DOHH2 (cell line): ENCODE measurements around the gene C7orf57.

Source experiments
- H3F3A ChIP-seq: fragments of 200-600 bp; sonication (generic), shearing (Covaris generic); 2 replicates; pipeline ENCODE4 v1.6.0; 2016; ENCODE audit warnings: antibody characterized with exemption, mild to moderate bottlenecking; ENCODE audit not compliant: control insufficient read depth, insufficient read depth
- H3K27ac ChIP-seq: fragments of 200-600 bp; sonication (generic); 2 replicates; pipeline ENCODE4 v1.5.1; 2014; ENCODE audit warnings: low read depth, mild to moderate bottlenecking, low read length, moderate library complexity
- H3K27me3 ChIP-seq: fragments of 200-600 bp; sonication (generic); 2 replicates; pipeline ENCODE4 v1.6.1; 2014; ENCODE audit warnings: mild to moderate bottlenecking, low read length, mixed read lengths; ENCODE audit not compliant: control insufficient read depth
- H3K36me3 ChIP-seq: fragments of 200-600 bp; sonication (generic); 2 replicates; pipeline ENCODE4 v1.6.1; 2014; ENCODE audit warnings: mild to moderate bottlenecking, low read length, moderate library complexity, mixed read lengths; ENCODE audit not compliant: control insufficient read depth
- H3K4me1 ChIP-seq: fragments of 200-600 bp; sonication (generic); 2 replicates; pipeline ENCODE4 v1.6.1; 2014; ENCODE audit warnings: mild to moderate bottlenecking, low read length, mixed read lengths; ENCODE audit not compliant: control insufficient read depth
- H3K4me2 ChIP-seq: fragments of 200-600 bp; sonication (generic); 2 replicates; pipeline ENCODE4 v1.6.0; 2014; ENCODE audit warnings: mild to moderate bottlenecking, low read length, moderate library complexity
- H3K4me3 ChIP-seq: fragments of 200-600 bp; sonication (generic); 2 replicates; pipeline ENCODE4 v1.5.1; 2014; ENCODE audit warnings: mild to moderate bottlenecking, low read length, mixed read lengths
- H3K79me2 ChIP-seq: fragments of 200-600 bp; sonication (generic); 2 replicates; pipeline ENCODE4 v1.6.1; 2014; ENCODE audit warnings: mild to moderate bottlenecking, low read length, mixed read lengths; ENCODE audit not compliant: control insufficient read depth
- H3K9me2 ChIP-seq: fragments of 200-600 bp; sonication (generic); replicated peaks from 2 replicates; pipeline ENCODE4 v1.6.1; 2014; ENCODE audit warnings: mild to moderate bottlenecking, low read length, mixed read lengths; ENCODE audit not compliant: control insufficient read depth
- H3K9me3 ChIP-seq: fragments of 200-600 bp; sonication (generic); 2 replicates; pipeline ENCODE4 v1.6.1; 2014; ENCODE audit warnings: antibody characterized with exemption, low read length, mixed read lengths; ENCODE audit not compliant: control insufficient read depth, insufficient read depth
- H4K20me1 ChIP-seq: fragments of 200-600 bp; sonication (generic); 2 replicates; pipeline ENCODE4 v1.6.0; 2014; ENCODE audit warnings: low read depth, mild to moderate bottlenecking, antibody characterized with exemption, low read length, moderate library complexity; ENCODE audit not compliant: control insufficient read depth, insufficient read depth
- EZH2phosphoT487 ChIP-seq: fragments of 200-600 bp; sonication (generic); IDR thresholded peaks from 2 replicates; pipeline ENCODE4 v1.6.1; 2017; ENCODE audit warnings: borderline replicate concordance, mild to moderate bottlenecking, antibody characterized with exemption, low read length, moderate library complexity, mixed read lengths
- TF ChIP-seq, protein P1 (sequence below): fragments of 200-600 bp; sonication (generic); IDR thresholded peaks from one replicate; pipeline ENCODE4 v1.5.1; 2014; ENCODE audit warnings: antibody characterized with exemption, mild to moderate bottlenecking, low read depth, low read length; ENCODE audit not compliant: poor library complexity, severe bottlenecking

C7orf57 gene

GRCh38 chr7:48090095-48090805, 54.9 kb downstream of the C7orf57 start:
- peaks cover 29% of the 10 kb centered on the region for H3K27me3 ChIP-seq
- H3K4me2 ChIP-seq, result no peak overlapping the region
- H3F3A ChIP-seq, result peaks cover 5% of the 10 kb centered on the region; the same call in 1 of the 2 replicates
- no peak overlapping the region for H3K4me3 ChIP-seq
- H3K79me2 ChIP-seq, result no peaks in the 10 kb centered on the region
- no peaks in the 10 kb centered on the region for H3K9me2 ChIP-seq
- no peak for TF ChIP-seq EZH2phosphoT487
- TF ChIP-seq, protein P1, sequence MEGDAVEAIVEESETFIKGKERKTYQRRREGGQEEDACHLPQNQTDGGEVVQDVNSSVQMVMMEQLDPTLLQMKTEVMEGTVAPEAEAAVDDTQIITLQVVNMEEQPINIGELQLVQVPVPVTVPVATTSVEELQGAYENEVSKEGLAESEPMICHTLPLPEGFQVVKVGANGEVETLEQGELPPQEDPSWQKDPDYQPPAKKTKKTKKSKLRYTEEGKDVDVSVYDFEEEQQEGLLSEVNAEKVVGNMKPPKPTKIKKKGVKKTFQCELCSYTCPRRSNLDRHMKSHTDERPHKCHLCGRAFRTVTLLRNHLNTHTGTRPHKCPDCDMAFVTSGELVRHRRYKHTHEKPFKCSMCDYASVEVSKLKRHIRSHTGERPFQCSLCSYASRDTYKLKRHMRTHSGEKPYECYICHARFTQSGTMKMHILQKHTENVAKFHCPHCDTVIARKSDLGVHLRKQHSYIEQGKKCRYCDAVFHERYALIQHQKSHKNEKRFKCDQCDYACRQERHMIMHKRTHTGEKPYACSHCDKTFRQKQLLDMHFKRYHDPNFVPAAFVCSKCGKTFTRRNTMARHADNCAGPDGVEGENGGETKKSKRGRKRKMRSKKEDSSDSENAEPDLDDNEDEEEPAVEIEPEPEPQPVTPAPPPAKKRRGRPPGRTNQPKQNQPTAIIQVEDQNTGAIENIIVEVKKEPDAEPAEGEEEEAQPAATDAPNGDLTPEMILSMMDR, result no peak
- H3K4me1 ChIP-seq, result peaks cover 14% of the 10 kb centered on the region
- H4K20me1 ChIP-seq, result no peaks in the 10 kb centered on the region
- no peaks in the 10 kb centered on the region for H3K36me3 ChIP-seq
- no peak overlapping the region for H3K27ac ChIP-seq
- H3K9me3 ChIP-seq, result no peaks in the 10 kb centered on the region

GRCh38 chr7:48091506-48092433, 56.4 kb downstream of the C7orf57 start:
- Histone ChIP-seq H3K79me2 (no peaks in the 10 kb centered on the region), H3K27me3 (peaks cover 29% of the 10 kb centered on the region), H3K4me3 (no peak overlapping the region), H4K20me1 (no peaks in the 10 kb centered on the region), H3K36me3 (no peaks in the 10 kb centered on the region), H3F3A (peaks cover 5% of the 10 kb centered on the region; the same call in 1 of the 2 replicates), H3K4me2 (no peak overlapping the region), H3K9me3 (no peaks in the 10 kb centered on the region), H3K9me2 (no peaks in the 10 kb centered on the region), H3K4me1 (peaks cover 11% of the 10 kb centered on the region), H3K27ac (no peak overlapping the region)
- TF ChIP-seq EZH2phosphoT487, result no peak
- TF ChIP-seq, protein P1, result no peak

DNA sequence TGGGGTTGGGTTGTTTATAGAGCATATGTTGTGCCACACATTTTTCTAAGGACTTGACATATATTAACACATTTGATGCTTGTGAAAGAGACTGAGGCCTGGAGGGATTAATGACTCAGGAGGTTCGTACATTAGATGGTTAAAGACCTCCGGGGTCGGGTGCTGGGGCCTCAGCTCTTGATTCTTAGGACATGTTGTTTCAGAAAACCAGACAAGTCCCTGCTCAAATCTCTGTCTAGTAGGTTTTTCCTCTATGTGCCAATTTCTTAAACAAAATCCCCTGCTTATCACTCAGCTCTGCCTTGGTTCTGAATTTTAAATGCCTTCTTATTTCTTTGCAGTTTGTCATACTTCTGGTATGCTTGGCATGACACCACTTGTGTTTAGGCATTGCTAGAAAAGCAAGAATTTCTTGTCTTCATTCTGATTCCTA, 59.5 kb downstream of the C7orf57 start:
- no peaks in the 10 kb centered on the region for H3K9me3 ChIP-seq
- no peak overlapping the region for H3K4me3 ChIP-seq
- no peaks in the 10 kb centered on the region for H4K20me1 ChIP-seq
- peaks cover 15% of the 10 kb centered on the region for H3K27me3 ChIP-seq
- H3K4me2 ChIP-seq, result no peak overlapping the region
- no peaks in the 10 kb centered on the region for H3K4me1 ChIP-seq
- H3K27ac ChIP-seq, result no peak overlapping the region
- H3F3A ChIP-seq, result peaks cover 5% of the 10 kb centered on the region; the same call in 1 of the 2 replicates
- H3K79me2 ChIP-seq, result no peaks in the 10 kb centered on the region
- H3K36me3 ChIP-seq, result no peaks in the 10 kb centered on the region
- no peaks in the 10 kb centered on the region for H3K9me2 ChIP-seq
- TF ChIP-seq EZH2phosphoT487, result no peak
- TF ChIP-seq, protein P1, result no peak
